Tibial nerve (tissue), 4 donors: Measurements from ENCODE around the gene IGIP. TPM values are rescaled to one million over a fixed set of nuclear protein-coding genes. Genes with fewer than 3 reads are reported as not detected.

Source experiments
- DNase-seq, 2 donors: peaks; one replicate each; pipeline ENCODE4 v3.0.0-alpha.2; 2019; ENCODE audit warnings: low spot score in 2 of 2
- H3K27ac ChIP-seq, 4 donors: fragments of 200-600 bp; sonication (generic) in 3 of 4; one replicate each; pipeline ENCODE4 v1.5.1; 2017 to 2019; ENCODE audit warnings: mild to moderate bottlenecking in 1 of 4
- H3K27me3 ChIP-seq, 2 donors: fragments of 200-600 bp; sonication (generic) in 1 of 2; one replicate each; pipeline versions ENCODE4 v1.5.1 to v1.6.0; 2017 to 2019
- H3K36me3 ChIP-seq, 3 donors: fragments of 200-600 bp; sonication (generic); one replicate each; pipeline ENCODE4 v1.5.1; 2018 to 2019
- H3K4me1 ChIP-seq, 4 donors: fragments of 200-600 bp; sonication (generic) in 3 of 4; one replicate each; pipeline ENCODE4 v1.5.1; 2017 to 2019
- H3K4me3 ChIP-seq, 4 donors: fragments of 200-600 bp; sonication (generic) in 3 of 4; one replicate each; pipeline ENCODE4 v1.5.1; 2017 to 2019; ENCODE audit warnings: mild to moderate bottlenecking in 1 of 4, moderate library complexity in 1 of 4
- H3K9me3 ChIP-seq, 4 donors: fragments of 200-600 bp; sonication (generic) in 3 of 4; one replicate each; pipeline ENCODE4 v1.5.1; 2017 to 2019
- CTCF ChIP-seq, 5 experiments: fragments of 200-600 bp in 3 of 5; fragments of 450-650 bp in 2 of 5; sonication (generic) in 3 of 5; IDR thresholded peaks; one replicate each; pipeline ENCODE4 v1.5.1; 2016 to 2019; ENCODE audit warnings: antibody characterized with exemption in 5 of 5, mild to moderate bottlenecking in 3 of 5, moderate library complexity in 2 of 5
- EP300 ChIP-seq, 2 donors: sonication (generic); formaldehyde crosslinking; IDR thresholded peaks; one replicate each; pipeline ENCODE4 v1.6.1; 2017; ENCODE audit warnings: antibody characterized with exemption in 2 of 2, mild to moderate bottlenecking in 1 of 2
- POLR2A ChIP-seq, 2 donors: fragments of 450-650 bp; IDR thresholded peaks; one replicate each; pipeline ENCODE4 v1.6.1; 2017; ENCODE audit warnings: antibody characterized with exemption in 2 of 2, mild to moderate bottlenecking in 2 of 2, moderate library complexity in 2 of 2
- WGBS, 2 donors: methylation state at CpG; one replicate each; pipeline ENCODE4 v1.1.5; 2018; 5-methylcytosine and 5-hydroxymethylcytosine counted together
- total RNA-seq, 4 donors: library from RNA; depleted of rRNA; stranded (reverse); fragments of >200 nt; gene quantifications; one replicate each; pipeline ENCODE4 v1.1.0, GENCODE V29; 2016

IGIP gene
- total RNA-seq, 4 donors from 2014 or later, result 16.5 to 28.6 (median 27.1) TPM

GRCh38 chr5:140175367-140176030 lies 49.8 kb downstream of the IGIP start:
- peaks cover 0 to 48% (median 35%) of the 10 kb centered on the region in 4 donors for H3K4me1 ChIP-seq
- peak overlapping the region; percentile 61 to 98 (median 90) for H3K4me3 ChIP-seq
- DNase-seq, result peak; percentile 49 to 59
- 1% methylated on average over 24 to 54 of the region's 58 CpGs for WGBS, 2 donors
- H3K27me3 ChIP-seq, result no peaks in the 10 kb centered on the region
- TF ChIP-seq CTCF (IDR thresholded peaks at IDR 0.05), result peak in 3 of 5 experiments; percentile 27 to 40 (median 36)
- TF ChIP-seq POLR2A (IDR thresholded peaks at IDR 0.05), result no peak
- TF ChIP-seq EP300 (IDR thresholded peaks at IDR 0.05), result no peak
- no peaks in the 10 kb centered on the region for H3K9me3 ChIP-seq
- no peaks in the 10 kb centered on the region for H3K36me3 ChIP-seq
- peak overlapping the region; percentile 89 to 100 (median 98) for H3K27ac ChIP-seq

- Histone ChIP-seq H3K27me3 (no peaks in the 10 kb centered on the region), H3K27ac (peak overlapping the region; percentile 89 to 100 (median 98)), H3K9me3 (no peaks in the 10 kb centered on the region), H3K4me3 (peak overlapping the region; percentile 61 to 98 (median 90)), H3K4me1 (peaks cover 0 to 51% (median 38%) of the 10 kb centered on the region in 4 donors), H3K36me3 (no peaks in the 10 kb centered on the region)
- 14 to 17% methylated on average over 4 of the region's 4 CpGs for WGBS, 2 donors
- DNase-seq, result no peak
- TF ChIP-seq POLR2A (IDR thresholded peaks at IDR 0.05), result no peak
- TF ChIP-seq CTCF (IDR thresholded peaks at IDR 0.05), result no peak
- no peak for TF ChIP-seq EP300 (IDR thresholded peaks at IDR 0.05)
Measured at GRCh38 chr5:140176031-140176387, 50.3 kb downstream of the IGIP start.

GRCh38 chr5:140178086-140178410 lies 52.3 kb downstream of the IGIP start:
- Histone ChIP-seq H3K9me3 (no peaks in the 10 kb centered on the region), H3K4me3 (no peak overlapping the region), H3K36me3 (no peaks in the 10 kb centered on the region), H3K27me3 (no peaks in the 10 kb centered on the region), H3K4me1 (peaks cover 0 to 69% (median 58%) of the 10 kb centered on the region in 4 donors), H3K27ac (peak overlapping the region; percentile 41 to 100 (median 92))
- WGBS, 2 donors, result 61 to 64% methylated on average over 1 of the region's 1 CpG
- TF ChIP-seq POLR2A (IDR thresholded peaks at IDR 0.05) (no peak), EP300 (IDR thresholded peaks at IDR 0.05) (no peak), CTCF (IDR thresholded peaks at IDR 0.05) (no peak)
- DNase-seq, result no peak

- H3K4me1 ChIP-seq, result peaks cover 0 to 74% (median 63%) of the 10 kb centered on the region in 4 donors
- WGBS, 2 donors, result 64 to 71% methylated on average over 6 of the region's 6 CpGs
- TF ChIP-seq CTCF (IDR thresholded peaks at IDR 0.05) (no peak), POLR2A (IDR thresholded peaks at IDR 0.05) (no peak), EP300 (IDR thresholded peaks at IDR 0.05) (no peak)
- peak overlapping the region in 3 of 4 donors; percentile 41 to 100 (median 95) for H3K27ac ChIP-seq
- H3K36me3 ChIP-seq, result no peaks in the 10 kb centered on the region
- H3K27me3 ChIP-seq, result no peaks in the 10 kb centered on the region
- H3K4me3 ChIP-seq, result no peak overlapping the region
- no peaks in the 10 kb centered on the region for H3K9me3 ChIP-seq
- no peak for DNase-seq
Measured at GRCh38 chr5:140178482-140179116, 52.9 kb downstream of the IGIP start.

Other genes with a start within 250 kb of the IGIP start
- 1 to 10 TPM; 2.0 to 5.1 (median 3.4) TPM for gene NRG2, start 82.6 kb upstream of the IGIP start, total RNA-seq
- gene PURA, start 11.8 kb upstream of the IGIP start, total RNA-seq, result 10 to 100 TPM; 35.1 to 56.8 (median 42.5) TPM
- 10 to 100 TPM; 44.9 to 77.6 (median 63.5) TPM for gene CYSTM1, start 49.3 kb downstream of the IGIP start, total RNA-seq
- gene PFDN1, start 177.2 kb downstream of the IGIP start, total RNA-seq, result 100 to 1,000 TPM in 3 of 4 donors, 10 to 100 TPM in 1; 98.2 to 146 (median 109) TPM
- 10 to 100 TPM; 27.1 to 30.9 (median 27.8) TPM for gene HBEGF, start 220.7 kb downstream of the IGIP start, total RNA-seq
- not detected for gene SLC4A9, start 234.3 kb downstream of the IGIP start, total RNA-seq